ENCODE results near the gene TRIM36.

The TRIM36 gene

GRCh38 chr5:115147052-115147451 lies 22.7 kb downstream of the TRIM36 start:
- H3K4me3 ChIP-seq (ENCODE audit: low read length) = no peak overlapping the region
- H3K36me3 ChIP-seq (ENCODE audit: insufficient read depth, low read length) = peaks cover 25% of the 10 kb centered on the region
- no peak overlapping the region for H2AFZ ChIP-seq (ENCODE audit: low read depth, low read length)
- H3K27me3 ChIP-seq (ENCODE audit: insufficient read depth, low read length) = no peaks in the 10 kb centered on the region
- peaks cover 3% of the 10 kb centered on the region for H3K9me3 ChIP-seq (ENCODE audit: low read length)
- no peaks in the 10 kb centered on the region for H3K4me1 ChIP-seq (ENCODE audit: insufficient read depth, low read length)

GRCh38 chr5:115136294-115136693 lies 33.4 kb downstream of the TRIM36 start:
- no peaks in the 10 kb centered on the region for H3K4me1 ChIP-seq (ENCODE audit: insufficient read depth, low read length)
- no peak overlapping the region for H3K4me3 ChIP-seq (ENCODE audit: low read length)
- no peaks in the 10 kb centered on the region for H3K27me3 ChIP-seq (ENCODE audit: insufficient read depth, low read length)
- no peak overlapping the region for H2AFZ ChIP-seq (ENCODE audit: low read depth, low read length)
- H3K9me3 ChIP-seq (ENCODE audit: low read length) = peaks cover 2% of the 10 kb centered on the region
- H3K36me3 ChIP-seq (ENCODE audit: insufficient read depth, low read length) = peaks cover 52% of the 10 kb centered on the region

GRCh38 chr5:115132465-115132864 lies 37.2 kb downstream of the TRIM36 start:
- Histone ChIP-seq H3K4me1 (ENCODE audit: insufficient read depth, low read length) (no peaks in the 10 kb centered on the region), H3K4me3 (ENCODE audit: low read length) (no peak overlapping the region), H3K36me3 (ENCODE audit: insufficient read depth, low read length) (peaks cover 64% of the 10 kb centered on the region), H3K27me3 (ENCODE audit: insufficient read depth, low read length) (no peaks in the 10 kb centered on the region), H3K9me3 (ENCODE audit: low read length) (peaks cover 2% of the 10 kb centered on the region), H2AFZ (ENCODE audit: low read depth, low read length) (no peak overlapping the region)

- no peaks in the 10 kb centered on the region for H3K4me1 ChIP-seq (ENCODE audit: insufficient read depth, low read length)
- H3K27me3 ChIP-seq (ENCODE audit: insufficient read depth, low read length) = no peaks in the 10 kb centered on the region
- no peak overlapping the region for H3K4me3 ChIP-seq (ENCODE audit: low read length)
- H3K36me3 ChIP-seq (ENCODE audit: insufficient read depth, low read length) = peaks cover 38% of the 10 kb centered on the region
- no peaks in the 10 kb centered on the region for H3K9me3 ChIP-seq (ENCODE audit: low read length)
- H2AFZ ChIP-seq (ENCODE audit: low read depth, low read length) = no peak overlapping the region
Measured at GRCh38 chr5:115126303-115126702, 43.4 kb downstream of the TRIM36 start.

GRCh38 chr5:115124741-115125140 lies 45.0 kb downstream of the TRIM36 start:
- no peaks in the 10 kb centered on the region for H3K4me1 ChIP-seq (ENCODE audit: insufficient read depth, low read length)
- H3K9me3 ChIP-seq (ENCODE audit: low read length) = no peaks in the 10 kb centered on the region
- H2AFZ ChIP-seq (ENCODE audit: low read depth, low read length) = no peak overlapping the region
- H3K27me3 ChIP-seq (ENCODE audit: insufficient read depth, low read length) = no peaks in the 10 kb centered on the region
- H3K36me3 ChIP-seq (ENCODE audit: insufficient read depth, low read length) = peaks cover 28% of the 10 kb centered on the region
- H3K4me3 ChIP-seq (ENCODE audit: low read length) = no peak overlapping the region

GRCh38 chr5:115116001-115116400 lies 53.7 kb downstream of the TRIM36 start:
- H3K36me3 ChIP-seq (ENCODE audit: insufficient read depth, low read length) = no peaks in the 10 kb centered on the region
- H3K9me3 ChIP-seq (ENCODE audit: low read length) = peaks cover 4% of the 10 kb centered on the region
- no peaks in the 10 kb centered on the region for H3K4me1 ChIP-seq (ENCODE audit: insufficient read depth, low read length)
- H2AFZ ChIP-seq (ENCODE audit: low read depth, low read length) = no peak overlapping the region
- H3K27me3 ChIP-seq (ENCODE audit: insufficient read depth, low read length) = no peaks in the 10 kb centered on the region
- no peak overlapping the region for H3K4me3 ChIP-seq (ENCODE audit: low read length)

GRCh38 chr5:115109840-115110239 lies 59.9 kb downstream of the TRIM36 start:
- no peak overlapping the region for H2AFZ ChIP-seq (ENCODE audit: low read depth, low read length)
- no peaks in the 10 kb centered on the region for H3K9me3 ChIP-seq (ENCODE audit: low read length)
- H3K36me3 ChIP-seq (ENCODE audit: insufficient read depth, low read length) = no peaks in the 10 kb centered on the region
- H3K4me3 ChIP-seq (ENCODE audit: low read length) = no peak overlapping the region
- no peaks in the 10 kb centered on the region for H3K27me3 ChIP-seq (ENCODE audit: insufficient read depth, low read length)
- H3K4me1 ChIP-seq (ENCODE audit: insufficient read depth, low read length) = no peaks in the 10 kb centered on the region

- Histone ChIP-seq H2AFZ (ENCODE audit: low read depth, low read length) (no peak overlapping the region), H3K27me3 (ENCODE audit: insufficient read depth, low read length) (no peaks in the 10 kb centered on the region), H3K9me3 (ENCODE audit: low read length) (no peaks in the 10 kb centered on the region), H3K4me1 (ENCODE audit: insufficient read depth, low read length) (no peaks in the 10 kb centered on the region), H3K36me3 (ENCODE audit: insufficient read depth, low read length) (no peaks in the 10 kb centered on the region), H3K4me3 (ENCODE audit: low read length) (no peak overlapping the region)
Measured at GRCh38 chr5:115109356-115109755, 60.4 kb downstream of the TRIM36 start.

GRCh38 chr5:115100319-115100955 lies 69.3 kb downstream of the TRIM36 start:
- H3K4me3 ChIP-seq (ENCODE audit: low read length) = no peak overlapping the region
- H3K36me3 ChIP-seq (ENCODE audit: insufficient read depth, low read length) = no peaks in the 10 kb centered on the region
- no peak overlapping the region for H2AFZ ChIP-seq (ENCODE audit: low read depth, low read length)
- H3K27me3 ChIP-seq (ENCODE audit: insufficient read depth, low read length) = no peaks in the 10 kb centered on the region
- no peaks in the 10 kb centered on the region for H3K9me3 ChIP-seq (ENCODE audit: low read length)
- H3K4me1 ChIP-seq (ENCODE audit: insufficient read depth, low read length) = peaks cover 3% of the 10 kb centered on the region

- no peaks in the 10 kb centered on the region for H3K36me3 ChIP-seq (ENCODE audit: insufficient read depth, low read length)
Measured at GRCh38 chr5:115098041-115098702, 71.5 kb downstream of the TRIM36 start.

GRCh38 chr5:115097236-115097635 lies 72.5 kb downstream of the TRIM36 start:
- no peak overlapping the region for H3K4me3 ChIP-seq (ENCODE audit: low read length)
- H3K9me3 ChIP-seq (ENCODE audit: low read length) = no peaks in the 10 kb centered on the region
- no peaks in the 10 kb centered on the region for H3K27me3 ChIP-seq (ENCODE audit: insufficient read depth, low read length)
- no peak overlapping the region for H2AFZ ChIP-seq (ENCODE audit: low read depth, low read length)
- H3K4me1 ChIP-seq (ENCODE audit: insufficient read depth, low read length) = peaks cover 3% of the 10 kb centered on the region
- no peaks in the 10 kb centered on the region for H3K36me3 ChIP-seq (ENCODE audit: insufficient read depth, low read length)

More at GRCh38 chr5:115098041-115098702, 71.5 kb downstream of the TRIM36 start:
- no peak overlapping the region for H3K4me3 ChIP-seq (ENCODE audit: low read length)
- H2AFZ ChIP-seq (ENCODE audit: low read depth, low read length) = no peak overlapping the region
- peaks cover 3% of the 10 kb centered on the region for H3K4me1 ChIP-seq (ENCODE audit: insufficient read depth, low read length)
- no peaks in the 10 kb centered on the region for H3K9me3 ChIP-seq (ENCODE audit: low read length)
- H3K27me3 ChIP-seq (ENCODE audit: insufficient read depth, low read length) = no peaks in the 10 kb centered on the region

GRCh38 chr5:115096034-115096769 lies 73.5 kb downstream of the TRIM36 start:
- no peak overlapping the region for H2AFZ ChIP-seq (ENCODE audit: low read depth, low read length)
- H3K4me1 ChIP-seq (ENCODE audit: insufficient read depth, low read length) = peaks cover 3% of the 10 kb centered on the region
- no peaks in the 10 kb centered on the region for H3K36me3 ChIP-seq (ENCODE audit: insufficient read depth, low read length)
- H3K27me3 ChIP-seq (ENCODE audit: insufficient read depth, low read length) = peaks cover 1% of the 10 kb centered on the region
- no peaks in the 10 kb centered on the region for H3K9me3 ChIP-seq (ENCODE audit: low read length)
- no peak overlapping the region for H3K4me3 ChIP-seq (ENCODE audit: low read length)

- Histone ChIP-seq H3K4me1 (ENCODE audit: insufficient read depth, low read length) (no peaks in the 10 kb centered on the region), H3K36me3 (ENCODE audit: insufficient read depth, low read length) (no peaks in the 10 kb centered on the region), H2AFZ (ENCODE audit: low read depth, low read length) (no peak overlapping the region)
Measured at GRCh38 chr5:115087951-115088350, 81.8 kb downstream of the TRIM36 start.

More at GRCh38 chr5:115087951-115088350, 81.8 kb downstream of the TRIM36 start:
- no peaks in the 10 kb centered on the region for H3K9me3 ChIP-seq (ENCODE audit: low read length)
- peaks cover 2% of the 10 kb centered on the region for H3K27me3 ChIP-seq (ENCODE audit: insufficient read depth, low read length)
- no peak overlapping the region for H3K4me3 ChIP-seq (ENCODE audit: low read length)

Measured in neuron (in vitro differentiated cells).